Measurements from ENCODE around the gene NABP2.
"Not testable (repeated sequence)": the region's sequence is repeated elsewhere in the genome, so short reads cannot be mapped to it uniquely, and the experiment has no call there.

The NABP2 gene

DNA sequence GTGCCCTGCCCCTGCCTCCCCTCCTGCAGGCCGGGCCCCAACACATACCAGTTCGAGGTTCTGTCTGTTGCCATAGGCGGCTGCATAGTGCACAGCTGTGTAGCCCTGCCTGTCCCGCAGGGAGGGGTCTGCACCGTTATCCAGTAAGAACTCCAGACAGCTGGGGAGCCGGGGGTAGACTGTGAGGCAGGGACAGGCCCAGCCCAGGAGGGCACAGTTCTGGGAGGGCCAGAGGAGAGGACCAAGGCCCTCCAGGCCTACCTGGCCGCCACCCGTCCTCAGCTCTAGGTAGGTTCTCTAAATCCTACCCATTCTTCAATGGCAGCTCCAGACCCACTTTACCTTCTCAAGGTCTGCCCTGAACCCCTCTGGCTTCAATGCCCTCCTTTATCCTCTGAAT, 24.6 kb downstream of the NABP2 start:
- DNase-seq, result no peak

DNA sequence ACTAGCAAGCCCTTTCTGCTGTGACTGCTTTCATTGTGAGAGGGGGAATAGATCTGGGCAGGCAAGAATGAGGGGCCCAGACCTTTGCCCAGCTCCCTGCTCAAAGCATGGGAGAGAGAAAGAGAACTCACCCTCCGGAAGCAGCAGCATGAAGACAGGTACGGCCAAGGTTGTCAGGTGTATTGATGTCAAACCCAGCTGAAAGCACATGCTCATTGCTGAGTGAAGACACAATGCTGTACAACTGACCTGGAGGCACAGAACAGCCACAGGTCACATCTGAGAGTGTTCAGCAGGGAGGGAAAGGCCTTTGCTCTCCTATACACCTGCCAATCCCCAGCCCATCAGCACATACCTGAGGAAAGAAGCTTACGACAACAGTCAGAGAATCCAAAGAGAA, 28.5 kb downstream of the NABP2 start:
- DNase-seq, result no peak

DNA sequence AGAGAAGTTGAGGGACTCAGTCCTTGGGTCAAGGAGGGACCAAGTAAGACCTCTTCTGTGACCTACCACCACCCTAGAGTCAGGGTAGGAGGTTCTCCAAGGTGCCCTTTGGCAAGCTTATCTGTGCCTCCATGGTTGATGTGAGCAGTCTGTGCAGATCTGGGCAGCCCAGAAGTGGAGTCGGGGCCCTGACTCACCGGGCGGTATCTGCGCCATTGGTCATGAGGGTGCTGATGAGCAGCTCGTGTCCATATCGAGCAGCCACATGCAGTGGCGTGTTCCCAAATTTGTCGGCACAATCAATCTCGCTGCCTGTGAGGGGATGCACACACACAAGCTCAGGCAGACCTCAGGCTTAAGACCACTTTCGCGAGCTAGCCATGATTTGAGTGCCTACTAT, 28.9 kb downstream of the NABP2 start:
- no peak for DNase-seq

DNA sequence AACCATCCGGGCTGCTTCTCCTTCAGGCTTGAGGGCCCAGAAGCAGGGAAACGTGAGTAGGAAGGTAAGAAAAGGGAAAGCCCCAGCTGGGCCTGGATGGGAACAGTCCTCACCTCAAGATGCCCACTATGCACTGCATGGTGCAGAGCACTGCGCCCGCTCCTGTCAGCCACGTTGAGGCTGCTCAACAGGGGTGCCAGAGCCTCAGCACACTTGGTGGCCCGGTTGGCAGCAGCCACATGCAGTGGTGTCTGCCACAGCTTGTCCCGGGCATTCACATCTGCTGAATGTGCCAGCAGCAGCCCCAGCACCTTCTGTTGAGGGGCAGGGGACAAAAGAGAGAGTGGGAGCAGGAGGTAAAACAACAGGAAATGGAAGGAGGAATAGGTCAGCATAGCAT, 31.5 kb downstream of the NABP2 start:
- no peak for DNase-seq

DNA sequence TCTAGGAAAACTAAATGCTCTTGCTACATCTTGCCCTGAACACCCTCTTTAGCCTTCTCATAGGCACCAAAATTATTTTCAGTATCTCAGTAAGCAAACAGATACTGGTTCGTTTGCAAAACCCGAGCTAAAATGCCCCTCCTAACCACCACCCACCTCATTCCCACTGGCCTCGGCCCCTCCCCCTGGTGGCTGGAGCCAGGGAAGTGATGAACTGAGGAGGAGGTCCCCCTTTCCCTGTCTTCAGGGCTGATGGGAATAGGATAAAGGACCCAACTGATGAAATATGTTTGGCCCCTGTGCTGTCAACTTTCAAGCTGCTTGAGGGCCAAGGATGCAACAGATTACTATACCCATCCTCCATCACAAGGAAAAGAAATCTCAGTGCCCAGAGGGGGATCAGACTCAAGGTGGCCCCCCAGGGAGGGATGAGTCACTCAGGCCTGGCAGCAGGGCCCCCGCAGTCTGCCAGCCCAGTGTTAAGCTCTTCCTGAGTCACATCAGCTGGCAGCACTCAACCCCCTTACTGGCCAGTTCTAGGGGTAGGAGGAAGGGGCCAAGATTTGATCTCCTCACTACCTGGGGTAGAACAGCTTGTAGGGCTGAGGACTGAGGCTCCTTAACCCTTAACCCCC, 32.3 kb downstream of the NABP2 start:
- DNase-seq, result no peak

DNA sequence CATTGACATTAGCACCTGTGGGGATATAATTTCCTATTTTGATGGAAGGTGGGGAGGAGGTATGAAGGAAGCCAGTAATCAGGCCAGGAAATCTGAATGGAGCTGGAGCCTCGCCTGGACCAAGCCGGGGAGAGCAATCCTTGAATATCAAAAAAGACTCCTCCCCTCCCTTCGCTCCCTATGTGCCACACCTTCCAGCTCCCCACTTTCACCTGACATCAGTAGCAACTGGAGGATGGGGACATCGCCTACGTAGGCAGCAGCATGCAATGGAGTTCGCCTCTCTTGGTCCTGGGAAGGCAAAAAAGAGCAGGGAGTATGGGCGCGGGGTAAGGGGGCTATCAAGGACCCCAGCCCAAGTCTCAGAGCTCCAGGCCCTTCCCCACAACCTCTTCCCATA, 32.9 kb downstream of the NABP2 start:
- DNase-seq, result no peak

DNA sequence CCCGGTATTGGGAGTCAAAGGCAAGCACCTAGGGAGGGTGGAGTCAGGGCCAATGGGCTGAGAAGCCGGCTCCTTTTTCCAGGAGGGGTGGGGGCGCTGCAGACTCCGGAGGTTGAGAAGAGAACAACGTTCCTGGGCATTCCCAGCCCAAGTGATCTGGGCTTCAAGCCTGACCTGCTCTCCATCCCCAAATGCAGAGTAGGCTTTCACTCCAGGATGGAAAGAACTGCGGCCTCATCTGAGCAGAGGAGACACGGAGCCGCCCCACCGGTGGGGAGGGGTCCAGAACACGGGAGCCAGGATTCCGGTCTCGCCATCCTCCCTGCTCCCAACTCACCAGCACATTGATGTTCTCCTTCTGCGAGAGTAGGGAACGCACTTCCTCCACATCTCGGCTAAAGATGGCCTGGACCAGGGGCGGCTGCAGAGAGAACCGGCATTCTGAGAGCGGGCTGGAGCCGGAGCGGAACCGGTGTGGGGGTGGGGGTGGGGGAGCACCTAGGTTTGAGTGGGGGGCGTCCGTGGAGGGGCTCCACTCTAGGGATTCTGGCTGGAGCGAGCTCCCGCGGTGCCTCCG, 33.4 kb downstream of the NABP2 start:
- no peak for DNase-seq

DNA sequence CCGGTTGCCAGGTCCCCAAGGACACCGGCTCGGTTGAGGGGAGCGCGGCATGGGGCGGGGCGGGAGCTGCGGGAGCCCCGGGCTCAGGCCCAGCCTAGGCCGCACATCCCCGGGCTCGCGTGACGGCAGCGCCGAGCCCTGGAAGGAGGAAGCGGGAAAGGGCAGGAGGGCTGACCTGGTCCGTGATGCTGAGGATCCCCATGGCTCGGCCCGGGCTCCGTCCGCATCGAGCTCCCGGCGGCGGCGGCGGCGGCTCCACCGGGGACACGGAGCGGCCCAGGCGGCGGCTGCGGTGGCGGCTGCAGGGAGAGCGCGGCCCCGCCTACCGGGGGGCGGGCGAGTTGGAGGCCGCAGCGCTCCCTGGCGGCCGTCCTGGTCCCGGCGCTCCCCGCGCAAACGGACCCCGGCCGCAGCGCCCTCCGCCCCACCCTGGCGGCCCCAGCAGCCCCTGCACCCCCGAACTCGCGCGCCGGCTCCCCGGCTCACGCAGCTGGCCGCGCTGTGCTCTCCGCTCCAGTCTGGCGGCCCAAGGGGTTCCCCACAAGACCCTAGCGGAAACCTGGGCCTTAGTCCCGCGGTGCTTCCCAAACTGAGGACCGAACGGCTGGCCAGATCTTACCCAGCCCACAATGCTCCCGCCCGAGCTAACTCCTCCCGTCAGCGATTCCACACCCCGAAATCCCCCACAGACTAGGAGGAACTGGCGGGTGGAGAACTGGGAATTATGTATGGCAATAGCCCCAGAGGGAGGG, 34.1 kb downstream of the NABP2 start, which contains the start of gene ANKRD52:
ANKRD52 (minus strand) TSS at position 317 of the 752 bp plus-strand sequence; CDS start at position 202, 115 bp downstream.
- DNase-seq, result peak; percentile 69 to 76

DNA sequence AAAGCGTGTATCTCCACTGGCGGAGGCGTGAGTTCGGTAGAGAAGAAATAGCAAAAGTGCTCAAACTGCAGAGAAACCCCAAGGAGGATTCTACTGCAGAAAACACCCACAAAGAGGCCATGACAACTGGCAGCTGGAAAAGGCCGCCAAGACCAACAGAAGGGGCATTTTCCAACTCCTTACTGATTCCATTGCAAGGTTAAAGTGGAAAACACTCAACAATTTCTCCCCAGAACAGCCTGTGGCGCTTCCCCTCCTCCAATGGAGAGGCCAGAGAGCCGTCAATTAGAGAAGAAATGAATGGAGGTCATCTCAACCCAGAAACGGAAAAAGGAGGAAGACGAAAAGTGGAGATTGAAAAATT, 34.7 kb downstream of the NABP2 start:
- DNase-seq, result no peak

DNA sequence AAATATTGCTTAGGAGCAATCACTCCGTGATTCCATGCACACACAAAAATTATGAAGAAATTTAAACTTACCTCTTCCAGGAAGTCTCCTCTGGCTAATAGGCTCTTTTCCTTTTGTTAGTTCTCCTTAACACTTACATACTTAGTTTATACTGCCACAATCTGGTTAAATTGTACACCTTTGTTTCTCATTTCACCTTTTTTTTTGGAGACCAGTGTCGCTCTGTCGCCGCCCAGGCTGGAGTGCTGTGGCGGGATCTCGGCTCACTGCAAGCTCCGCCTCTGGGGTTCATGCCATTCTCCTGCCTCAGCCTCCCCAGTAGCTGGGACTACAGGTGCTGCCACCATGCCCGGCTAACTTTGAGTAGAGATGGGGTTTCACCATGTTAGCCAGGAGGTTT, 36.2 kb downstream of the NABP2 start:
- DNase-seq, result no peak

DNA sequence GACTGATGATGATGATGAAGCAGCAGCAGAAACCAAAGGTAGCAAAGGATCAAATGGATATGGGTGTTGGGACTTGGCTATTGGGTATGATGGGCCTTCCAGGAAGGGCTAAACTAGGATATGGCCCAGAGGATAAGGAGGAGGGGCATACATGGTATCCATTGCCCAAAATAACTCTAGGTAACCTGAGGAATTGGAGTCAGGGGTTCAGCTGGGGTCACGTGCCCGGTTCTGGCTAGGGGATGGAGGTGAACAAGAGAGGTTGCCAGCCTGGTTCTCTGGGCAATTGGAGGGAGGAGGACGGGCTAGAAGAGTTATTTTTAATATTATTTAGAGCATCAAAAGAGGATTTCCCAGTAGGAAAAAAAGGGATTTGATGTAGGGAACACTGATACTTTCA, 36.8 kb downstream of the NABP2 start:
- no peak for DNase-seq

DNA sequence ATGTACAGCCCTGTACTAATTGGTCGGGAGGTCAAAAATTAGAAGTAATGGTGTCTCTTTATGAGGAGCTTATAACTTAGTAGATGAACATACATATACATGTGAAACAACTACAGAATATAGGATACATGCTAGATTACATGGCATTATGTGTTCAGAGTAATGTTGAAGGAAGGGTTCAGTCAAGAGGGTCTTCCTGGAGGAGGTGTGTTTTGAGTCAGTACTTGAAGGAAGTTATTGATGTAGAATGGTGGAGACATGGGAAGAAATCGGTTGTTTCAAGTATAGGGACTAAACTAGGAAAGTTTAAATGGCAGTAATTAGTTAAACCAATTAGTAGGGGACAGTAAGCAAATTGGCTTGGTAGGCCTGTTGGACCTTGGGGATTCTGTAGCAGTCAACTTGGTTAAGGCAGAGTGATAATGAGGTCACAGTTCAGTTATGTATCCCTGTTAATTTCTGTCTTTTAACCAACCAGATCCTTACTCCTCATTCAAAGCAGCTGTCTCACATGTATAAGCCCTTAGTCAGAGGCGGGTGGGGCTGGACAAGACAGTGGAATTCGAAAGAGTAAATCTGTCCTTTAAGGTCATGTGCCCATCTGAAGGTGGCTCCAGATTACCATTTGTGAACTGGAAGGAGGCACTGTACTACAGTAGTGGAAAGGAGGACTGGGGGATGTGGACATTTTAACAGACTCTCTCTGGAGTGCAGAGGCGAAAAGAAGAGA, 37.5 kb downstream of the NABP2 start:
- DNase-seq, result no peak

DNA sequence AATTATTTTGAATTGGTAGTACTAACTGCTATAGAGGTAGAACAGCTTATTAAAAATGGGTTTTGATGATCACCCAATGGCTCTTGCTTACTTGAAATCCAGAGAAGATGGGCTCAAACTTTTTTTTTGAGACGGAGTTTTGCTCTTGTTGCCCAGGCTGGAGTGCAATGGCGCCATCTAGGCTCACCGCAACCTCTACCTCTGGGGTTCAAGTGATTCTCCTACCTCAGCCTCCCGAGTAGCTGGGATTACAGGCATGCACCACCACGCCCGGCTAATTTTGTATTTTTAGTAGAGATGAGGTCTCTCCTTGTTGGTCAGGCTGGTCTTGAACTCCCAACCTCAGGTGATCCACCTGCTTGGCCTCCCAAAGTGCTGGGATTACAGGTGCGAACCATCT, 38.8 kb downstream of the NABP2 start:
- DNase-seq, result not testable (repeated sequence)

DNA sequence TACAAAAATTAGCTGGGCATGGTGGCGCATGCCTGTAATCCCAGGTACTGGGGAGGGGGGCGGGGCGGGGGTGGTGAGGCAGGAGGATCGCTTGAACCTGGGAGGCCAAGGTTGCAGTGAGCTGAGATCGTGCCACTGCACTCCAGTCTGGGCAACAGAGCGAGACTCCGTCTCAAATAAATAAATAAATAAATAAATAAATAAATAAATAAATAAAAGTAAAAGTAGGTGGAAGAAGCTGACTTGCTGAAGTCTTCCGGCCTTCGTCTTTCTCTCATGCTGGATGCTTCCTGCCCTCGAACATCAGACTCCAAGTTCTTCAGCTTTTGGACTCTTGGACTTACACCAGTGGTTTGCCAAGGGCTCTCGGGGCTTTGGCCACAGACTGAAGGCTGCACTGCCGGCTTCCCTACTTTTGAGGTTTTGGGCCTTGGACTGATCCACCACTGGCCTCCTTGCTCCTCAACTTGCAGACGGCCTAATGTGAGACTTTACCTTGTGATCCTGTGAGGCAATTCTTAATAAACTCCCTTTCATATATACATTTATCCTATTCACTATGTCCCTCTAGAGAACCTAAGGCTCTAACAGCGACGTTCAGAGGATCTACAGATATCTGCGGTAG, 42.0 kb downstream of the NABP2 start:
- not testable (repeated sequence) for DNase-seq

DNA sequence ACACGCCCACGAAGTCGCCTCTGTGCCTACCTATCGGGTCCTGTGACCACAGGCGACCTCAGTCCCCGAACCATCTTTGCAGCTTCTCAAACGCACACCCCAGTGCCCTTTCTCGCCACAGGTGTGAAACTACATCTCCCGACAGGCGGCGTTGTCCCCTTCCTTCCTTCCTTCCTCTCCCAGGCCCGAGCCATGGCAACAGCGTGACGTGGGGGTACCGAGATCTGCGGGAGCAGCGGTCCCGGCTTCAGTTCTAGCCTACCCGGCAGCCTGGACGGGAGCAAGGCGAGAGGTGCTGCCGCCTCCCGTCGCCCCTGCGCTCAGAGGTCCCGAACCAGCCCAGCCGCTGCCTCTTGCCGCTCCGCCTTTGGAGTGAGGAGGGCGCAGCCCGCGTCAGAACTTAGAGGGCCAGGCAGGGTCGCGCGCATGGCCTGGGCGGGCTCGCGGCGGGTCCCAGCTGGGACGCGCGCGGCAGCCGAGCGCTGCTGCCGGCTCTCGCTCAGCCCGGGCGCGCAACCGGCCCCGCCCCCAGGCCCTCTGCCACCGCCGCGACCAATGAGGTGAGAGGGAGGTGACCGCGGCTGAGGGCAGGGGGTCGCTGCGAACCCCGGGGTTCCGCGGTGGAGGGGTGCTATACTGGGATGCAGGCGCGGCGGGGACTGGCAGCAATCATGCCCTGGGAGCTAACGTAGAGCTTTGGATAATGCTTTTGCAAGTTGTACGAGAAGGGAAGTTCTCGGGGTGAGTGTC, 42.7 kb downstream of the NABP2 start, which contains the start of gene COQ10A:
COQ10A (plus strand) TSS at position 250 of the 750 bp plus-strand sequence; CDS start at position 427, 177 bp downstream.
- peak; percentile 81 to 85 for DNase-seq

DNA sequence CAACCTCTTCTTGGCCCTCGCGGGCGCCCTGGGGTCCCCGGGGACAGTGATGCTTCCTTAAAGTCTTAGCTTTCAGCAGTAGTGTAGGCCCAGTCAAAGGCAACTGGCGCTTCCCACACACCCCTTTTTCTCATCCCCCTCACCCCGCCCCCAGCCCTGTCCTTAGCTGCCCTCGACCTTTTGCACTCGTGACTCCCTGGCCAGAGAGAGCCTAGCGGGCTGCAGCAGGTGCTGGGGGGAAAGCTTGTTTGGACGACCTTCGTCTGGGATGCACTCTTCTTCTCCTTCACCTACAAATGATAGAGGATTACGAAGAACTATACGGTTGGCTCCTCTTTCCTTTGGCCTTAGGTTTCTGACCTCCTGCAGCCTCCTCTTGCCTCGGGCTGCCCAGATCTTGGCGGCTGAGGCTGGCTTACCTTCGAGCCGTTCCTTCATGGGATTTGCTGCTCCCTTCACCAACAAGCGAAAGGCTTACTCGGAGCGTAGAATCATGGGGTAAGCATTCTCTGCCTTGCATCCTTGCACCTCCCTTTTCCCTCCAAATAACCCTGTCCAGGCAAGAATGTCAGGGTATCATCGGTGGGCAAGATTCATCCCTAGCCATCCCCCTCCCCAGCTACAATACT, 43.4 kb downstream of the NABP2 start:
- no peak for DNase-seq

DNA sequence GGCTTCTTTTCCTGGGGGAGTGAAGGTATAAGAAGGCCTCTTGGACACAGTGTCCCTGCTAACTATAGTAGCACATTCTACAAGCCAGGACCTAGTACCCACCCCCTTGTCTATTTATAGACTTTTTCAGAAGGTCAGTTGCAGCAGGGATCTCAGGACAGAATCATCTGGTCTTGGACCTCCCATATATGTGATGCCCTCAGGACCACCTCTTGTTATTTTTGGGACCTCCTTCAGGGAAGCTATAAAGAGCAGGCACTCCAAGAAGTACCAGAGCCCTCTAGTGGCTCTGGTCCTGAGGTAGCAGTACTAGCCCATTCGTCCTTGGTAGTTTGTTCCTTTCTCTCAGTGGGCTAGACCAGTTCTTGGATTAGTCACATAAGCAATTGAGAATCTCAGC, 46.9 kb downstream of the NABP2 start:
- DNase-seq, result no peak

DNA sequence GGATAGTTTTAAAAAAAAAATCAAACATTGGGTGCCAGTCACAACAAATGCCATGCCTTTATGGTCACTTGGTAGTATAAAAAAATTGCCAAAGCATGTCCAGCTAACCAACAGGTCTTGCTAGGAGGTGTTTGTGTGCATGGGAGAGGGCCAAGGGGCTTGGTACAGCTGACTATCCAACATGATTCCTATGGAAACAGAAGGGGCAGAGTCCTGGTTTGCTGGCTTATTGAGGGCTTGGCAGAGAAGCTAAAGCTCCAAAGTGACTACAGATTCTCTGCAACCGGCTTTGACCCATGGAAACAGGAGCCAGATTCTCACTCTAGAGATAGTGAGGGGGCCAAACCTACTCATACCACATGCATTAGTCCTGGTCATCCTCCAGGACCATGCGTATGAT, 48.3 kb downstream of the NABP2 start:
- not testable (repeated sequence) for DNase-seq

DNA sequence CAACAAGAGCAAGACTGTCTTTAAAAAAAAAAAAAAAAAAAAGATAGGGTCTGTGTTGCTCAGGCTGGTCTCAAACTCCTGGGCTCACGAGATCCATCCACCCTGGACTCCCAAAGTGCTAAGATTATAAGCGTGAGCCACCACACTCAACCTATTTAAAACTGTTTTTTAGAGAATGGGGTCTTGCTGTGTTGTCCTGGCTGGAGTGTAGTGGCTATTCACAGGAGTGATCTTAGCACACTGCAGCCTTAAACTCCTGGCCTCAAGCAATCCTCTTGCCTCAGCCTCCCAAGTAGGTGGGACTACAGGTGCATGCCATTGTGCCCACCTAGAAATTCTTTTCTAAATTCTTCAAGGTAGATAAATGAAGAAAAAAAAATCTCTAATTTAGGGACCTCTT, 50.2 kb downstream of the NABP2 start:
- DNase-seq, result no peak

DNA sequence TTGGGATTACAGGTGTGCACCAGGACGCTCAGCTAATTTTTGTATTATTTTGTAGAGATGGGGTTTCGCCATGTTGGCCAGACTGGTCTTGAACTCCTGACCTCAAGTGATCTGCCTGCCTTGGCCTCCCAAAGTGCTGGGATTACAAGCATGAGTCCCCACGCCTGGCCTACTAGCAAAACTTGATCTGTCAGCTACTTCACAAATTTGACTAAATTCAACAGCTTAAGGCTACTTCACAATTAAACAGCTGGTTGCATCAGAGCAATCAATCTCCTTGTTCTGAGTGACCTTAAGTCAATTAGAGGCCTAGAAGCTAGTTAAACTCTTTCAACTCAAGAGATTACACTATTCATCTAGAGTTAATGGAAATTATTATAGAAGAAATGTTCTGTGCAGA, 54.8 kb downstream of the NABP2 start:
- no peak for DNase-seq

Measured in hippocampal formation (tissue), 2 donors.